ES-I3 (cell line): ENCODE data around the gene AGMO.

Experiments used
- H3K36me3 ChIP-seq: 2 replicates; pipeline ENCODE4 v1.6.1; 2013; ENCODE audit warnings: mild to moderate bottlenecking, low read length, control low read depth, moderate library complexity; ENCODE audit not compliant: insufficient read depth
- H3K4me1 ChIP-seq: 2 replicates; pipeline ENCODE4 v1.6.1; 2013; ENCODE audit warnings: mild to moderate bottlenecking, control low read depth, low read length; ENCODE audit not compliant: insufficient read depth
- H3K9ac ChIP-seq: 2 replicates; pipeline ENCODE4 v1.6.1; 2013; ENCODE audit warnings: low read depth, mild to moderate bottlenecking, low read length, moderate library complexity
- H3K9me3 ChIP-seq: 2 replicates; pipeline ENCODE4 v1.6.1; 2013; ENCODE audit warnings: mild to moderate bottlenecking, low read length, moderate library complexity; ENCODE audit not compliant: control insufficient read depth, insufficient read depth

The AGMO gene

GRCh38 chr7:15581352-15581951, 19.6 kb upstream of the AGMO start:
- H3K36me3 ChIP-seq, result no peaks in the 10 kb centered on the region
- H3K9me3 ChIP-seq, result peaks cover 6% of the 10 kb centered on the region; the same call in 1 of the 2 replicates
- no peaks in the 10 kb centered on the region for H3K4me1 ChIP-seq
- H3K9ac ChIP-seq, result no peak overlapping the region

GRCh38 chr7:15580604-15581351, 19.0 kb upstream of the AGMO start:
- peaks cover 6% of the 10 kb centered on the region; the same call in 1 of the 2 replicates for H3K9me3 ChIP-seq
- no peaks in the 10 kb centered on the region for H3K4me1 ChIP-seq
- no peak overlapping the region for H3K9ac ChIP-seq
- no peaks in the 10 kb centered on the region for H3K36me3 ChIP-seq

- no peaks in the 10 kb centered on the region for H3K4me1 ChIP-seq
- H3K9me3 ChIP-seq, result no peaks in the 10 kb centered on the region
- H3K36me3 ChIP-seq, result no peaks in the 10 kb centered on the region
- H3K9ac ChIP-seq, result no peak overlapping the region
Measured at GRCh38 chr7:15577600-15577999, 15.8 kb upstream of the AGMO start.

GRCh38 chr7:15571301-15571878, 9.6 kb upstream of the AGMO start:
- Histone ChIP-seq H3K9ac (no peak overlapping the region), H3K9me3 (no peaks in the 10 kb centered on the region), H3K36me3 (no peaks in the 10 kb centered on the region), H3K4me1 (no peaks in the 10 kb centered on the region)

GRCh38 chr7:15567652-15568051, 5.8 kb upstream of the AGMO start:
- H3K36me3 ChIP-seq, result no peaks in the 10 kb centered on the region
- H3K9ac ChIP-seq, result no peak overlapping the region
- no peaks in the 10 kb centered on the region for H3K9me3 ChIP-seq
- no peaks in the 10 kb centered on the region for H3K4me1 ChIP-seq

- H3K9ac ChIP-seq, result no peak overlapping the region
- no peaks in the 10 kb centered on the region for H3K4me1 ChIP-seq
- no peaks in the 10 kb centered on the region for H3K9me3 ChIP-seq
- H3K36me3 ChIP-seq, result no peaks in the 10 kb centered on the region
Measured at GRCh38 chr7:15567036-15567435, 5.2 kb upstream of the AGMO start.

GRCh38 chr7:15566476-15566875, 4.7 kb upstream of the AGMO start:
- Histone ChIP-seq H3K9ac (no peak overlapping the region), H3K9me3 (no peaks in the 10 kb centered on the region), H3K4me1 (0 out of 2 replicates have a peak, but pooled peaks cover 4% of the 10 kb centered on the region), H3K36me3 (no peaks in the 10 kb centered on the region)

- H3K9ac ChIP-seq, result no peak overlapping the region
- 0 out of 2 replicates have a peak, but pooled peaks cover 5% of the 10 kb centered on the region for H3K4me1 ChIP-seq
- H3K9me3 ChIP-seq, result no peaks in the 10 kb centered on the region
- no peaks in the 10 kb centered on the region for H3K36me3 ChIP-seq
Measured at GRCh38 chr7:15560968-15561367, 847 bp downstream of the AGMO start.

- H3K9me3 ChIP-seq, result no peaks in the 10 kb centered on the region
- no peak overlapping the region for H3K9ac ChIP-seq
- H3K36me3 ChIP-seq, result no peaks in the 10 kb centered on the region
- 0 out of 2 replicates have a peak, but pooled peaks cover 5% of the 10 kb centered on the region for H3K4me1 ChIP-seq
Measured at GRCh38 chr7:15559416-15559928, 2.3 kb downstream of the AGMO start.

GRCh38 chr7:15558756-15559155, 3.1 kb downstream of the AGMO start:
- Histone ChIP-seq H3K9ac (no peak overlapping the region), H3K36me3 (no peaks in the 10 kb centered on the region), H3K4me1 (peaks cover 11% of the 10 kb centered on the region), H3K9me3 (no peaks in the 10 kb centered on the region)

- no peaks in the 10 kb centered on the region for H3K9me3 ChIP-seq
- peaks cover 13% of the 10 kb centered on the region for H3K4me1 ChIP-seq
- no peaks in the 10 kb centered on the region for H3K36me3 ChIP-seq
- H3K9ac ChIP-seq, result no peak overlapping the region
Measured at GRCh38 chr7:15557686-15558085, 4.1 kb downstream of the AGMO start.

- no peak overlapping the region for H3K9ac ChIP-seq
- H3K9me3 ChIP-seq, result no peaks in the 10 kb centered on the region
- no peaks in the 10 kb centered on the region for H3K36me3 ChIP-seq
- peaks cover 13% of the 10 kb centered on the region for H3K4me1 ChIP-seq
Measured at GRCh38 chr7:15557186-15557585, 4.6 kb downstream of the AGMO start.

- H3K4me1 ChIP-seq, result peaks cover 9% of the 10 kb centered on the region
- no peaks in the 10 kb centered on the region for H3K36me3 ChIP-seq
- H3K9me3 ChIP-seq, result no peaks in the 10 kb centered on the region
- no peak overlapping the region for H3K9ac ChIP-seq
Measured at GRCh38 chr7:15556339-15557105, 5.3 kb downstream of the AGMO start.

- H3K9ac ChIP-seq, result no peak overlapping the region
- no peaks in the 10 kb centered on the region for H3K36me3 ChIP-seq
- peaks cover 8% of the 10 kb centered on the region for H3K4me1 ChIP-seq
- no peaks in the 10 kb centered on the region for H3K9me3 ChIP-seq
Measured at GRCh38 chr7:15555381-15555859, 6.4 kb downstream of the AGMO start.
